GM12878 (cell line): Measurements from ENCODE around the gene KCNG1.

Experiments
- NR2C2 ChIP-seq: IDR thresholded peaks from 2 replicates; pipeline ENCODE4 v1.6.1; 2011; ENCODE audit warnings: borderline replicate concordance, low read depth; ENCODE audit not compliant: control insufficient read depth, insufficient read length
- POLR2AphosphoS5 ChIP-seq: IDR thresholded peaks from 2 replicates; pipeline ENCODE4 v1.6.1; 2011; ENCODE audit warnings: mild to moderate bottlenecking, low read length, inconsistent platforms
- TCF12 ChIP-seq: IDR thresholded peaks from 2 replicates; pipeline ENCODE4 v1.6.1; 2011; ENCODE audit warnings: low read depth, mild to moderate bottlenecking, low read length
- ZNF274 ChIP-seq: IDR thresholded peaks from one replicate; pipeline ENCODE4 v1.8.0; 2011; ENCODE audit not compliant: insufficient read length, insufficient read depth
- TF ChIP-seq, protein P1 (sequence below), 3 experiments: IDR thresholded peaks in 2 of 3; conservative IDR thresholded peaks in 1 of 3; 2 replicates each; pipeline ENCODE4 v1.5.1; 2011; ENCODE audit warnings: low read depth in 3 of 3, low read length in 3 of 3, mild to moderate bottlenecking in 3 of 3, control low read depth in 2 of 3, moderate library complexity in 2 of 3, inconsistent platforms in 1 of 3, mixed read lengths in 1 of 3; ENCODE audit not compliant: control insufficient read depth in 2 of 3, insufficient read depth in 1 of 3; ENCODE audit errors: extremely low read depth in 1 of 3

DNA sequence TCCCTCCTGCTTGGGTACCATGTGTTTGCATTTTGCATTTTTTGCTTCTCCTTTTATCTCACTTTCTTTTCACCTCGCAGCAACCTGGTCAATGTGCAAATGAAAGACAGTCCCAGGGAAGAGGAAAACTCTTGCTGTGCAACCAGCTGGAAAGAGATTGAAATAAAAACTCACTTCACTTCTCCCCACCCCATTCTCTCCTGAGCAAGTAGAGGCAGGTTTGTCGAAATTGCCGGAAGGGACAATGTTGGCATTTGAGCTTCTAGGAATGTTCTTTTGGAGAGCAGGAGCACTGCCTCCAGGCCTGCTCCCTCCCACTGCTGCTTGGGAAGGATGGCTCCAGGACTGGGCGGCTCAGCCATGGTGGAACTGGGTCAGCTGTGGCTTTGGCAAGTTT is 30.6 kb downstream of the KCNG1 start:
- TF ChIP-seq, protein P1, sequence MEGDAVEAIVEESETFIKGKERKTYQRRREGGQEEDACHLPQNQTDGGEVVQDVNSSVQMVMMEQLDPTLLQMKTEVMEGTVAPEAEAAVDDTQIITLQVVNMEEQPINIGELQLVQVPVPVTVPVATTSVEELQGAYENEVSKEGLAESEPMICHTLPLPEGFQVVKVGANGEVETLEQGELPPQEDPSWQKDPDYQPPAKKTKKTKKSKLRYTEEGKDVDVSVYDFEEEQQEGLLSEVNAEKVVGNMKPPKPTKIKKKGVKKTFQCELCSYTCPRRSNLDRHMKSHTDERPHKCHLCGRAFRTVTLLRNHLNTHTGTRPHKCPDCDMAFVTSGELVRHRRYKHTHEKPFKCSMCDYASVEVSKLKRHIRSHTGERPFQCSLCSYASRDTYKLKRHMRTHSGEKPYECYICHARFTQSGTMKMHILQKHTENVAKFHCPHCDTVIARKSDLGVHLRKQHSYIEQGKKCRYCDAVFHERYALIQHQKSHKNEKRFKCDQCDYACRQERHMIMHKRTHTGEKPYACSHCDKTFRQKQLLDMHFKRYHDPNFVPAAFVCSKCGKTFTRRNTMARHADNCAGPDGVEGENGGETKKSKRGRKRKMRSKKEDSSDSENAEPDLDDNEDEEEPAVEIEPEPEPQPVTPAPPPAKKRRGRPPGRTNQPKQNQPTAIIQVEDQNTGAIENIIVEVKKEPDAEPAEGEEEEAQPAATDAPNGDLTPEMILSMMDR (IDR thresholded peaks at IDR 0.05 in 2 of 3, conservative IDR thresholded peaks at IDR 0.05 in 1 of 3; ENCODE audit: control insufficient read depth in 2 of 3, extremely low read depth in 1 of 3, insufficient read depth in 1 of 3, low read depth in 3 of 3, low read length in 3 of 3), result no peak
- no peak for TF ChIP-seq ZNF274
- no peak for TF ChIP-seq POLR2AphosphoS5
- TF ChIP-seq NR2C2, result no peak
- no peak for TF ChIP-seq TCF12
